HCT116 (cell line): Measurements from ENCODE around the gene SEC61A1. TPM values are rescaled to one million over a fixed set of nuclear protein-coding genes. Genes with fewer than 3 reads are reported as not detected.

Source experiments
- ATAC-seq: fragments of 200-7000 bp; cut with Tn5 transposase; 2 replicates; pipeline ENCODE4 v1.9.1; 2020; ENCODE audit warnings: mild to moderate bottlenecking, moderate library complexity
- BruUV-seq: library from RNA; stranded (reverse); fragments of 400-500 nt; replicated peaks from 2 replicates; lab custom pipeline; 2021; lab: Mats Ljungman, UMichigan
- CTCF ChIA-PET: fragments of 300-600 bp; sonication (Branson Sonifier 250); formaldehyde crosslinking; loops from one replicate; lab custom pipeline; 2021; ENCODE audit warnings: antibody characterized with exemption; lab: Charles Lee
- POLR2A ChIA-PET: fragments of 300-600, 350-600 bp; sonication (Branson Sonifier 250); formaldehyde crosslinking; loops from one replicate; lab custom pipeline; 2021; ENCODE audit warnings: antibody characterized with exemption; lab: Charles Lee
- RAD21 ChIA-PET, 2 experiments: fragments of 300-600 bp; sonication (Branson Sonifier 250); formaldehyde crosslinking; loops; one replicate each; lab custom pipeline; 2023; ENCODE audit warnings: low total read pairs in 2 of 2; ENCODE audit not compliant: uncharacterized antibody in 2 of 2, unreplicated experiment in 2 of 2, low non-redundant PET in 1 of 2; lab: Charles Lee
- DNase-seq: peaks from one replicate; pipeline ENCODE4 v3.0.0-alpha.2; 2010; ENCODE audit warnings: low read depth, low spot score
- H2AFZ ChIP-seq: fragments of 200-600 bp; shearing (Covaris generic), sonication (generic); 2 replicates; pipeline ENCODE4 v1.6.1; 2017; ENCODE audit warnings: low read depth, mixed run types, mixed read lengths, antibody characterized with exemption, low read length; ENCODE audit not compliant: poor library complexity, severe bottlenecking
- H3K27ac ChIP-seq: 2 replicates; pipeline ENCODE4 v1.5.1; 2012; ENCODE audit warnings: low read depth, low read length
- H3K27me3 ChIP-seq: fragments of 200-600 bp; sonication (generic); 2 replicates; pipeline ENCODE4 v1.6.1; 2016; ENCODE audit warnings: mixed run types, low read length, mixed read lengths; ENCODE audit not compliant: insufficient read depth
- H3K36me3 ChIP-seq, 2 experiments: fragments of 200-500 bp in 1 of 2; fragments of 200-600 bp in 1 of 2; sonication (Bioruptor generic) in 1 of 2; sonication (generic) in 1 of 2; 2 replicates each; pipeline versions ENCODE4 v1.5.1 to v1.6.1; 2014 to 2016; ENCODE audit warnings: low read length in 2 of 2, inconsistent platforms in 1 of 2, mixed read lengths in 1 of 2, mixed run types in 1 of 2; ENCODE audit not compliant: insufficient read depth in 2 of 2, control insufficient read depth in 1 of 2
- H3K4me1 ChIP-seq, 2 experiments: fragments of 200-600 bp in 1 of 2; sonication (generic) in 1 of 2; 2 replicates each; pipeline versions ENCODE4 v1.5.1 to v1.6.1; 2012 to 2017; ENCODE audit warnings: low read length in 2 of 2, inconsistent platforms in 1 of 2, mild to moderate bottlenecking in 1 of 2, mixed read lengths in 1 of 2, mixed run types in 1 of 2, moderate library complexity in 1 of 2; ENCODE audit not compliant: insufficient read depth in 2 of 2, control insufficient read depth in 1 of 2
- H3K4me2 ChIP-seq: fragments of 200-600 bp; sonication (generic); 2 replicates; pipeline ENCODE4 v1.6.1; 2017; ENCODE audit warnings: mixed run types, low read length, mixed read lengths
- H3K4me3 ChIP-seq, 2 experiments: fragments of 200-600 bp in 1 of 2; sonication (generic) in 1 of 2; replicated peaks in 1 of 2; 2 replicates each; pipeline ENCODE4 v1.5.1; 2011 to 2016; ENCODE audit warnings: low read length in 2 of 2, control low read depth in 1 of 2, low read depth in 1 of 2, mild to moderate bottlenecking in 1 of 2, mixed read lengths in 1 of 2, mixed run types in 1 of 2
- H3K79me2 ChIP-seq: fragments of 200-600 bp; sonication (generic); 2 replicates; pipeline ENCODE4 v1.6.1; 2017; ENCODE audit warnings: mild to moderate bottlenecking, mixed run types, low read length, moderate library complexity, mixed read lengths; ENCODE audit not compliant: insufficient read depth
- H3K9ac ChIP-seq: fragments of 200-600 bp; sonication (generic); 2 replicates; pipeline ENCODE4 v1.6.1; 2016; ENCODE audit warnings: low read length, mixed read lengths
- H3K9me2 ChIP-seq: fragments of 200-600 bp; sonication (generic), shearing (Covaris generic); 2 replicates; pipeline ENCODE4 v1.6.1; 2017; ENCODE audit warnings: mixed run types, mild to moderate bottlenecking, moderate library complexity; ENCODE audit not compliant: insufficient read depth
- H3K9me3 ChIP-seq, 2 experiments: fragments of 200-500 bp in 1 of 2; fragments of 200-600 bp in 1 of 2; sonication (Bioruptor generic) in 1 of 2; sonication (generic) in 1 of 2; 2 replicates each; pipeline ENCODE4 v1.6.1; 2014 to 2017; ENCODE audit warnings: low read length in 2 of 2, mixed read lengths in 2 of 2, inconsistent platforms in 1 of 2, low read depth in 1 of 2, mild to moderate bottlenecking in 1 of 2, mixed run types in 1 of 2, moderate library complexity in 1 of 2; ENCODE audit not compliant: control insufficient read depth in 1 of 2, insufficient read depth in 1 of 2
- H4K20me1 ChIP-seq: fragments of 200-600 bp; sonication (generic), shearing (Covaris generic); 2 replicates; pipeline ENCODE4 v1.6.1; 2017; ENCODE audit warnings: mixed run types, mild to moderate bottlenecking, moderate library complexity; ENCODE audit not compliant: insufficient read depth
- CBX3 ChIP-seq: IDR thresholded peaks from 2 replicates; pipeline ENCODE4 v1.6.1; 2012; ENCODE audit warnings: low read depth
- CEBPB ChIP-seq: IDR thresholded peaks from 2 replicates; pipeline ENCODE4 v1.6.1; 2012; ENCODE audit warnings: low read depth
- ELF1 ChIP-seq: IDR thresholded peaks from 2 replicates; pipeline ENCODE4 v1.6.1; 2012; ENCODE audit warnings: low read depth, borderline replicate concordance
- EZH2 ChIP-seq: fragments of 200-600 bp; sonication (generic); IDR thresholded peaks from 2 replicates; pipeline ENCODE4 v1.6.1; 2017; ENCODE audit warnings: antibody characterized with exemption, mixed run types
- EZH2phosphoT487 ChIP-seq: fragments of 200-600 bp; IDR thresholded peaks from 2 replicates; pipeline ENCODE4 v1.6.1; 2018; ENCODE audit warnings: antibody characterized with exemption, borderline replicate concordance
- FOSL1 ChIP-seq: IDR thresholded peaks from 2 replicates; pipeline ENCODE4 v1.6.1; 2012; ENCODE audit warnings: low read depth
- POLR2AphosphoS5 ChIP-seq: IDR thresholded peaks from 2 replicates; pipeline ENCODE4 v1.6.1; 2011; ENCODE audit warnings: mild to moderate bottlenecking, low read depth, low read length, moderate library complexity
- SIN3A ChIP-seq: IDR thresholded peaks from 2 replicates; pipeline ENCODE4 v1.6.1; 2012; ENCODE audit warnings: low read depth
- SRF ChIP-seq: IDR thresholded peaks from 2 replicates; pipeline ENCODE4 v1.6.1; 2012; ENCODE audit warnings: low read depth
- TCF7L2 ChIP-seq: IDR thresholded peaks from 2 replicates; pipeline ENCODE4 v1.7.0; 2011; ENCODE audit warnings: borderline replicate concordance, inconsistent platforms; ENCODE audit not compliant: insufficient read depth, insufficient read length; ENCODE audit errors: extremely low read depth
- YY1 ChIP-seq: IDR thresholded peaks from 2 replicates; pipeline ENCODE4 v1.6.1; 2011; ENCODE audit warnings: low read length, low read depth, moderate library complexity, mild to moderate bottlenecking; ENCODE audit not compliant: insufficient replicate concordance; ENCODE audit errors: extremely low read depth
- ZFX ChIP-seq: fragments of 450-650 bp; IDR thresholded peaks from 2 replicates; pipeline ENCODE4 v1.6.1; 2017
- intact Hi-C: fragments of 100-400 bp; cut with micrococcal nuclease; formaldehyde crosslinking; loops from 2 replicates; pipeline ENCODE4 v1.10.0; 2022
- total RNA-seq: library from RNA; stranded (reverse); gene quantifications from one replicate; pipeline ENCODE4 v1.2.1, GENCODE V29; 2021; ENCODE audit not compliant: unreplicated experiment
- TF ChIP-seq, protein P1 (sequence below): IDR thresholded peaks from 2 replicates; pipeline ENCODE4 v1.6.1; 2012
- TF ChIP-seq, protein P2 (sequence below): IDR thresholded peaks from 2 replicates; pipeline ENCODE4 v1.6.1; 2012
- TF ChIP-seq, protein P3 (sequence below): IDR thresholded peaks from 2 replicates; pipeline ENCODE4 v1.6.1; 2012; ENCODE audit warnings: low read depth
- TF ChIP-seq, protein P4 (sequence below): IDR thresholded peaks from 2 replicates; pipeline ENCODE4 v1.6.1; 2011; ENCODE audit warnings: mild to moderate bottlenecking, low read length, moderate library complexity; ENCODE audit not compliant: insufficient replicate concordance; ENCODE audit errors: extremely low read depth

SEC61A1 gene
- total RNA-seq, 1 experiment from 2014 or later: 176 TPM

DNA sequence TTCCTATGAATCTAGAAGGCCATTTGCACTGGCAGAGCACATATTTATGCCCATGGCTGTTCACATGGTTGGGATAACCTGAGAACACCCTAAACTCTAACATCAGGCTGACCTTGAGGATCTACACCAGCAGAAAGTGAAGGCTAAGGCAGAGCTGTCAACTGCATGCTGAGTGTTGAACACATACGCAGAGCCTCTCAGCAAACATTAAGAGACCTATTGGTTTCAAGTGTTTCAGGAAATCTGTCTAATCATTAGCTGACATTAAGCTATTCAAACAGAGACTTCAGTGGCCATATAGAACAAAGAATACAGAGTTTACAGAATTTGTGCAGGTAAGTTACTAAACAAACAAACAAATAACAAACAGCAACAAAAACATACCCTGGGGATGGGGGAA, 16.1 kb upstream of the SEC61A1 start:
- no peaks in the 10 kb centered on the region for H3K9me2 ChIP-seq
- H3K36me3 ChIP-seq: no peaks in the 10 kb centered on the region
- ChIA-PET RAD21 (no interaction called here), POLR2A (no interaction called here), CTCF (no interaction called here)
- DNase-seq (no peak), ATAC-seq (no peak)
- TF ChIP-seq, protein P1, sequence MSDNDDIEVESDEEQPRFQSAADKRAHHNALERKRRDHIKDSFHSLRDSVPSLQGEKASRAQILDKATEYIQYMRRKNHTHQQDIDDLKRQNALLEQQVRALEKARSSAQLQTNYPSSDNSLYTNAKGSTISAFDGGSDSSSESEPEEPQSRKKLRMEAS: no peak
- TF ChIP-seq FOSL1 (no peak), CBX3 (no peak)
- no peak overlapping the region for H3K4me2 ChIP-seq
- no peaks in the 10 kb centered on the region for H4K20me1 ChIP-seq
- intact Hi-C loops: no loop called here
- no peak overlapping the region for H3K4me3 ChIP-seq
- no peaks in the 10 kb centered on the region for H3K79me2 ChIP-seq
- no peak overlapping the region for H3K27ac ChIP-seq
- H3K27me3 ChIP-seq: no peaks in the 10 kb centered on the region
- no TSS peak for BruUV-seq
- H3K4me1 ChIP-seq: no peaks in the 10 kb centered on the region
- H2AFZ ChIP-seq: no peak overlapping the region
- no peak overlapping the region for H3K9ac ChIP-seq
- H3K9me3 ChIP-seq: no peaks in the 10 kb centered on the region

DNA sequence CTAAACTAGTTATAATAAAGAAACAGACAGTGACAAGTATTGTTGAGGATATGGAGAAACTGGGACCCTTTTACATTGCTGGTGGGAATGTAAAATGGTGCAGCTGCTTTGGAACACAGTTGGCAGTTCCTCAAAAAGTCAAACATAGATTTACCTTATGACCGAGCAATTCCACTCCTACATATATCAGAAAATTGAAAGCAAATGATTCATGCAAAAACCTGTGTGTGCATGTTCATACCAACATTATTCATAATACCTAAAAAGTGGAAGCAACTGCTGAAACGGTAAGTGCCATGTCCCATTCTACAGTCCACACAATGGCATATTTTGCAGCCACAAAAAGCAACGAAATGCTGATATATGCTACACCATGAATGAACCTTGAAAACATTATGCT, 12.2 kb upstream of the SEC61A1 start:
- Histone ChIP-seq H3K27ac (no peak overlapping the region), H3K9ac (no peak overlapping the region), H3K4me3 (no peak overlapping the region), H3K79me2 (no peaks in the 10 kb centered on the region), H3K4me2 (no peak overlapping the region), H4K20me1 (no peaks in the 10 kb centered on the region), H2AFZ (no peak overlapping the region), H3K9me3 (no peaks in the 10 kb centered on the region), H3K4me1 (no peaks in the 10 kb centered on the region), H3K27me3 (no peaks in the 10 kb centered on the region), H3K9me2 (no peaks in the 10 kb centered on the region), H3K36me3 (no peaks in the 10 kb centered on the region)
- BruUV-seq: no TSS peak
- DNase-seq: no peak
- CTCF ChIA-PET: no interaction called here
- RAD21 ChIA-PET: no interaction called here
- no peak for ATAC-seq
- intact Hi-C loops: no loop called here
- POLR2A ChIA-PET: no interaction called here
- TF ChIP-seq ELF1 (no peak), SIN3A (no peak), EZH2phosphoT487 (no peak), SRF (no peak), TCF7L2 (no peak), CEBPB (no peak), POLR2AphosphoS5 (no peak), YY1 (no peak), EZH2 (no peak), ZFX (no peak)
- TF ChIP-seq, protein P1: no peak
- TF ChIP-seq, protein P2, sequence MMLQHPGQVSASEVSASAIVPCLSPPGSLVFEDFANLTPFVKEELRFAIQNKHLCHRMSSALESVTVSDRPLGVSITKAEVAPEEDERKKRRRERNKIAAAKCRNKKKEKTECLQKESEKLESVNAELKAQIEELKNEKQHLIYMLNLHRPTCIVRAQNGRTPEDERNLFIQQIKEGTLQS: no peak
- TF ChIP-seq, protein P3, sequence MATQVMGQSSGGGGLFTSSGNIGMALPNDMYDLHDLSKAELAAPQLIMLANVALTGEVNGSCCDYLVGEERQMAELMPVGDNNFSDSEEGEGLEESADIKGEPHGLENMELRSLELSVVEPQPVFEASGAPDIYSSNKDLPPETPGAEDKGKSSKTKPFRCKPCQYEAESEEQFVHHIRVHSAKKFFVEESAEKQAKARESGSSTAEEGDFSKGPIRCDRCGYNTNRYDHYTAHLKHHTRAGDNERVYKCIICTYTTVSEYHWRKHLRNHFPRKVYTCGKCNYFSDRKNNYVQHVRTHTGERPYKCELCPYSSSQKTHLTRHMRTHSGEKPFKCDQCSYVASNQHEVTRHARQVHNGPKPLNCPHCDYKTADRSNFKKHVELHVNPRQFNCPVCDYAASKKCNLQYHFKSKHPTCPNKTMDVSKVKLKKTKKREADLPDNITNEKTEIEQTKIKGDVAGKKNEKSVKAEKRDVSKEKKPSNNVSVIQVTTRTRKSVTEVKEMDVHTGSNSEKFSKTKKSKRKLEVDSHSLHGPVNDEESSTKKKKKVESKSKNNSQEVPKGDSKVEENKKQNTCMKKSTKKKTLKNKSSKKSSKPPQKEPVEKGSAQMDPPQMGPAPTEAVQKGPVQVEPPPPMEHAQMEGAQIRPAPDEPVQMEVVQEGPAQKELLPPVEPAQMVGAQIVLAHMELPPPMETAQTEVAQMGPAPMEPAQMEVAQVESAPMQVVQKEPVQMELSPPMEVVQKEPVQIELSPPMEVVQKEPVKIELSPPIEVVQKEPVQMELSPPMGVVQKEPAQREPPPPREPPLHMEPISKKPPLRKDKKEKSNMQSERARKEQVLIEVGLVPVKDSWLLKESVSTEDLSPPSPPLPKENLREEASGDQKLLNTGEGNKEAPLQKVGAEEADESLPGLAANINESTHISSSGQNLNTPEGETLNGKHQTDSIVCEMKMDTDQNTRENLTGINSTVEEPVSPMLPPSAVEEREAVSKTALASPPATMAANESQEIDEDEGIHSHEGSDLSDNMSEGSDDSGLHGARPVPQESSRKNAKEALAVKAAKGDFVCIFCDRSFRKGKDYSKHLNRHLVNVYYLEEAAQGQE: no peak
- TF ChIP-seq, protein P4, sequence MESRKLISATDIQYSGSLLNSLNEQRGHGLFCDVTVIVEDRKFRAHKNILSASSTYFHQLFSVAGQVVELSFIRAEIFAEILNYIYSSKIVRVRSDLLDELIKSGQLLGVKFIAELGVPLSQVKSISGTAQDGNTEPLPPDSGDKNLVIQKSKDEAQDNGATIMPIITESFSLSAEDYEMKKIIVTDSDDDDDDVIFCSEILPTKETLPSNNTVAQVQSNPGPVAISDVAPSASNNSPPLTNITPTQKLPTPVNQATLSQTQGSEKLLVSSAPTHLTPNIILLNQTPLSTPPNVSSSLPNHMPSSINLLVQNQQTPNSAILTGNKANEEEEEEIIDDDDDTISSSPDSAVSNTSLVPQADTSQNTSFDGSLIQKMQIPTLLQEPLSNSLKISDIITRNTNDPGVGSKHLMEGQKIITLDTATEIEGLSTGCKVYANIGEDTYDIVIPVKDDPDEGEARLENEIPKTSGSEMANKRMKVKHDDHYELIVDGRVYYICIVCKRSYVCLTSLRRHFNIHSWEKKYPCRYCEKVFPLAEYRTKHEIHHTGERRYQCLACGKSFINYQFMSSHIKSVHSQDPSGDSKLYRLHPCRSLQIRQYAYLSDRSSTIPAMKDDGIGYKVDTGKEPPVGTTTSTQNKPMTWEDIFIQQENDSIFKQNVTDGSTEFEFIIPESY: no peak
